Measurements from ENCODE around the gene CCDC127.

The CCDC127 gene

GRCh38 chr5:167511-167910 lies 50.4 kb downstream of the CCDC127 start:
- no peak for TF ChIP-seq TEAD4 (IDR thresholded peaks at IDR 0.05)
- no peak for TF ChIP-seq MAX (IDR thresholded peaks at IDR 0.05)
- TF ChIP-seq EGR1 (IDR thresholded peaks at IDR 0.05) = no peak
- TF ChIP-seq FOXM1 (IDR thresholded peaks at IDR 0.05; ENCODE audit: borderline replicate concordance, low read depth) = no peak
- no peak for TF ChIP-seq ZBTB7A (IDR thresholded peaks at IDR 0.05; ENCODE audit: low read depth)
- no peak for TF ChIP-seq RAD21 (IDR thresholded peaks at IDR 0.05; ENCODE audit: low read depth)
- no peak for TF ChIP-seq CREB1 (IDR thresholded peaks at IDR 0.05; ENCODE audit: low read depth)
- no peak for TF ChIP-seq USF1 (IDR thresholded peaks at IDR 0.05)
- no peak for TF ChIP-seq TAF1 (IDR thresholded peaks at IDR 0.05; ENCODE audit: low read depth)
- no peak for TF ChIP-seq CEBPB (IDR thresholded peaks at IDR 0.05)
- TF ChIP-seq NFIC (IDR thresholded peaks at IDR 0.05) = no peak
- no peak for TF ChIP-seq EP300 (IDR thresholded peaks at IDR 0.05; ENCODE audit: borderline replicate concordance)
- TF ChIP-seq YY1 (IDR thresholded peaks at IDR 0.05; ENCODE audit: low read depth) = no peak
- no peak for TF ChIP-seq TCF12 (IDR thresholded peaks at IDR 0.05; ENCODE audit: low read depth)
- no peak for TF ChIP-seq REST (IDR thresholded peaks at IDR 0.05; ENCODE audit: low read depth)

GRCh38 chr5:166441-167372 lies 51.2 kb downstream of the CCDC127 start:
- TF ChIP-seq REST (IDR thresholded peaks at IDR 0.05; ENCODE audit: low read depth) = no peak
- TF ChIP-seq MAX (IDR thresholded peaks at IDR 0.05) = no peak
- no peak for TF ChIP-seq RAD21 (IDR thresholded peaks at IDR 0.05; ENCODE audit: low read depth)
- no peak for TF ChIP-seq ZBTB7A (IDR thresholded peaks at IDR 0.05; ENCODE audit: low read depth)
- no peak for TF ChIP-seq TAF1 (IDR thresholded peaks at IDR 0.05; ENCODE audit: low read depth)
- no peak for TF ChIP-seq YY1 (IDR thresholded peaks at IDR 0.05; ENCODE audit: low read depth)
- TF ChIP-seq CEBPB (IDR thresholded peaks at IDR 0.05) = no peak
- TF ChIP-seq FOXM1 (IDR thresholded peaks at IDR 0.05; ENCODE audit: borderline replicate concordance, low read depth) = no peak
- no peak for TF ChIP-seq USF1 (IDR thresholded peaks at IDR 0.05)
- no peak for TF ChIP-seq EGR1 (IDR thresholded peaks at IDR 0.05)
- TF ChIP-seq EP300 (IDR thresholded peaks at IDR 0.05; ENCODE audit: borderline replicate concordance) = no peak
- TF ChIP-seq TCF12 (IDR thresholded peaks at IDR 0.05; ENCODE audit: low read depth) = no peak
- TF ChIP-seq NFIC (IDR thresholded peaks at IDR 0.05) = no peak
- no peak for TF ChIP-seq CREB1 (IDR thresholded peaks at IDR 0.05; ENCODE audit: low read depth)

GRCh38 chr5:164244-164643 lies 53.7 kb downstream of the CCDC127 start:
- no peak for TF ChIP-seq EP300 (IDR thresholded peaks at IDR 0.05; ENCODE audit: borderline replicate concordance)
- TF ChIP-seq TCF12 (IDR thresholded peaks at IDR 0.05; ENCODE audit: low read depth) = no peak
- TF ChIP-seq RAD21 (IDR thresholded peaks at IDR 0.05; ENCODE audit: low read depth) = no peak
- no peak for TF ChIP-seq ZBTB7A (IDR thresholded peaks at IDR 0.05; ENCODE audit: low read depth)
- TF ChIP-seq EGR1 (IDR thresholded peaks at IDR 0.05) = no peak
- no peak for TF ChIP-seq TEAD4 (IDR thresholded peaks at IDR 0.05)
- TF ChIP-seq REST (IDR thresholded peaks at IDR 0.05; ENCODE audit: low read depth) = no peak
- TF ChIP-seq CREB1 (IDR thresholded peaks at IDR 0.05; ENCODE audit: low read depth) = no peak
- no peak for TF ChIP-seq USF1 (IDR thresholded peaks at IDR 0.05)
- TF ChIP-seq CEBPB (IDR thresholded peaks at IDR 0.05) = no peak
- TF ChIP-seq MAX (IDR thresholded peaks at IDR 0.05) = no peak
- TF ChIP-seq YY1 (IDR thresholded peaks at IDR 0.05; ENCODE audit: low read depth) = no peak
- no peak for TF ChIP-seq NFIC (IDR thresholded peaks at IDR 0.05)
- TF ChIP-seq TAF1 (IDR thresholded peaks at IDR 0.05; ENCODE audit: low read depth) = no peak
- TF ChIP-seq FOXM1 (IDR thresholded peaks at IDR 0.05; ENCODE audit: borderline replicate concordance, low read depth) = no peak
